GM21576 (cell line): ENCODE results near the gene TOMM20.
"Not testable (repeated sequence)": the region's sequence is repeated elsewhere in the genome, so short reads cannot be mapped to it uniquely, and the experiment has no call there.

ENCODE experiments used
- ATAC-seq: cut with Tn5 transposase; IDR thresholded peaks from one replicate; pipeline ENCODE4 v1.9.1; 2021; ENCODE audit warnings: mild to moderate bottlenecking, moderate library complexity; ENCODE audit not compliant: unreplicated experiment

The TOMM20 gene

GRCh38 chr1:235102993-235103411, 25.6 kb downstream of the TOMM20 start:
- no peak for ATAC-seq

GRCh38 chr1:235102259-235102582, 26.4 kb downstream of the TOMM20 start:
- ATAC-seq: no peak

GRCh38 chr1:235101558-235102258, 26.9 kb downstream of the TOMM20 start:
- no peak for ATAC-seq

- ATAC-seq: no peak
Observed at GRCh38 chr1:235100194-235100772, 28.4 kb downstream of the TOMM20 start.

GRCh38 chr1:235098991-235099390, 29.6 kb downstream of the TOMM20 start:
- no peak for ATAC-seq

GRCh38 chr1:235098547-235098946, 30.1 kb downstream of the TOMM20 start:
- no peak for ATAC-seq

GRCh38 chr1:235097501-235097900, 31.1 kb downstream of the TOMM20 start:
- not testable (repeated sequence) for ATAC-seq

- ATAC-seq: no peak
Observed at GRCh38 chr1:235095938-235096562, 32.6 kb downstream of the TOMM20 start.

- peak; percentile 66 for ATAC-seq
Observed at GRCh38 chr1:235093696-235094592, 34.7 kb downstream of the TOMM20 start.

- no peak for ATAC-seq
Observed at GRCh38 chr1:235093013-235093695, 35.5 kb downstream of the TOMM20 start.

- not testable (repeated sequence) for ATAC-seq
Observed at GRCh38 chr1:235092415-235092814, 36.2 kb downstream of the TOMM20 start.

GRCh38 chr1:235092045-235092406, 36.6 kb downstream of the TOMM20 start:
- ATAC-seq: not testable (repeated sequence)

GRCh38 chr1:235091319-235092044, 37.2 kb downstream of the TOMM20 start:
- ATAC-seq: not testable (repeated sequence)

- ATAC-seq: no peak
Observed at GRCh38 chr1:235090406-235091069, 38.1 kb downstream of the TOMM20 start.

GRCh38 chr1:235088907-235089306, 39.7 kb downstream of the TOMM20 start:
- no peak for ATAC-seq

- ATAC-seq: no peak
Observed at GRCh38 chr1:235088430-235088829, 40.2 kb downstream of the TOMM20 start.

GRCh38 chr1:235087906-235088305, 40.7 kb downstream of the TOMM20 start:
- ATAC-seq: no peak

- ATAC-seq: not testable (repeated sequence)
Observed at GRCh38 chr1:235085411-235086117, 43.1 kb downstream of the TOMM20 start.

- ATAC-seq: not testable (repeated sequence)
Observed at GRCh38 chr1:235080788-235081187, 47.8 kb downstream of the TOMM20 start.
